HFFc6 (cell line): ENCODE data around the gene PCBP2. TPM values are rescaled to one million over a fixed set of nuclear protein-coding genes. Genes with fewer than 3 reads are reported as not detected.

ENCODE experiments used
- DNase-seq: peaks from one replicate; pipeline ENCODE4 v3.0.0-alpha.2; 2018
- H3K27ac Mint-ChIP-seq: 2 replicates; pipeline ENCODE4 v1.8.0; 2020; ENCODE audit warnings: mild to moderate bottlenecking, mixed read lengths
- H3K27me3 Mint-ChIP-seq: 2 replicates; pipeline ENCODE4 v1.8.0; 2021; ENCODE audit warnings: mild to moderate bottlenecking, moderate library complexity, mixed read lengths; ENCODE audit not compliant: insufficient read depth
- H3K36me3 Mint-ChIP-seq: 2 replicates; pipeline ENCODE4 v1.8.0; 2021; ENCODE audit warnings: low read depth, mixed read lengths
- H3K4me1 Mint-ChIP-seq: 2 replicates; pipeline ENCODE4 v1.8.0; 2020; ENCODE audit warnings: low read depth, mixed read lengths
- H3K4me3 Mint-ChIP-seq: 2 replicates; pipeline ENCODE4 v1.8.0; 2020; ENCODE audit warnings: mild to moderate bottlenecking, moderate library complexity, mixed read lengths
- H3K9me3 Mint-ChIP-seq: 2 replicates; pipeline ENCODE4 v1.8.0; 2020; ENCODE audit warnings: mild to moderate bottlenecking, mixed read lengths
- total RNA-seq, 6 experiments: library from RNA; stranded (reverse); fragmentation: NEBNext Ultra II Directional; extraction: Animal tissue kit (Norgen Biotek cat#: 25700); gene quantifications; 2 replicates in 1 of 6; 3 replicates in 5 of 6; pipeline ENCODE4 v1.2.3, GENCODE V29; 2021
- TF ChIP-seq, protein P1 (sequence below): fragments of 200-600 bp; sonication (generic); IDR thresholded peaks from 2 replicates; pipeline ENCODE4 v1.5.0; 2021; ENCODE audit warnings: antibody characterized with exemption, mild to moderate bottlenecking

PCBP2 gene
- total RNA-seq, 6 experiments from 2014 or later = 763 to 969 (median 874) TPM

GRCh38 chr12:53452159-53453077 is 516 bp downstream of the PCBP2 start:
- Mint-ChIP-seq H3K4me1 (peaks cover 44% of the 10 kb centered on the region), H3K36me3 (peaks cover 48% of the 10 kb centered on the region), H3K4me3 (peak overlapping the region; percentile 93)

DNA sequence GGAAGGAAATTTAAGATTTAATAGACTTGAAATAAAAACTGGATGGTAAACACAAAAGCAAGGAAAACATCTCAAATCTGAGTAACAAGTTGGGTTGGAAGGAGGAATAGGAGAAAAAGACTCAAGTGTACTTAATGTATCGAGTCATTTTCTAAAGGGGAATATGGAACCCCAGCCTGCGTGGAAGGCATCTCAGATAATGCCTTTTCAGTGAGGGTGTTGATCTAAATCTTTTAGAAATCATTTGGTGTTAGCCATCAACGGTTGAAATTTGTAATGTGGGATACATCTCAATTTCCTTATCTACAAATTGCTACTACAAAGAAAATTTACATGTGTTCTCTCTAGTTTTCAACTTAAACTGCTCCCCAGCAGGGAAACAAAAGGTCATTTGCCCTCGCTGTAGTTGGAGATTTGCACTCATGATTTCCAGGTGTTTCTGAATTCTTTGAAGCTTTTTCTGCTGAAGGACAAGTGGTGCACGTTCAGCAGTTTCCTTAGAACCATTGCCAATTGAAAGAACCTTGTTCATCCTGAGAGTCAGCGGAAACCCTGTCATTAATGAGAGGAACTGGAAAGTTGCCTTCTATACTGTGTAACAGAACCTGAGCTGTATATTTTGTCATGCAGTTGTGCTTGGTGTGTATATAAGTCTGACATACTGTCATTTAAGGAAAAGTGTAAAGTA is 2.2 kb downstream of the PCBP2 start:
- TF ChIP-seq, protein P1, sequence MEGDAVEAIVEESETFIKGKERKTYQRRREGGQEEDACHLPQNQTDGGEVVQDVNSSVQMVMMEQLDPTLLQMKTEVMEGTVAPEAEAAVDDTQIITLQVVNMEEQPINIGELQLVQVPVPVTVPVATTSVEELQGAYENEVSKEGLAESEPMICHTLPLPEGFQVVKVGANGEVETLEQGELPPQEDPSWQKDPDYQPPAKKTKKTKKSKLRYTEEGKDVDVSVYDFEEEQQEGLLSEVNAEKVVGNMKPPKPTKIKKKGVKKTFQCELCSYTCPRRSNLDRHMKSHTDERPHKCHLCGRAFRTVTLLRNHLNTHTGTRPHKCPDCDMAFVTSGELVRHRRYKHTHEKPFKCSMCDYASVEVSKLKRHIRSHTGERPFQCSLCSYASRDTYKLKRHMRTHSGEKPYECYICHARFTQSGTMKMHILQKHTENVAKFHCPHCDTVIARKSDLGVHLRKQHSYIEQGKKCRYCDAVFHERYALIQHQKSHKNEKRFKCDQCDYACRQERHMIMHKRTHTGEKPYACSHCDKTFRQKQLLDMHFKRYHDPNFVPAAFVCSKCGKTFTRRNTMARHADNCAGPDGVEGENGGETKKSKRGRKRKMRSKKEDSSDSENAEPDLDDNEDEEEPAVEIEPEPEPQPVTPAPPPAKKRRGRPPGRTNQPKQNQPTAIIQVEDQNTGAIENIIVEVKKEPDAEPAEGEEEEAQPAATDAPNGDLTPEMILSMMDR = no peak
- DNase-seq = no peak
- peaks cover 46% of the 10 kb centered on the region for H3K4me1 Mint-ChIP-seq
- H3K27me3 Mint-ChIP-seq = peaks cover 12% of the 10 kb centered on the region
- H3K36me3 Mint-ChIP-seq = peaks cover 44% of the 10 kb centered on the region
- no peaks in the 10 kb centered on the region for H3K9me3 Mint-ChIP-seq
- peak overlapping the region; percentile 93 for H3K4me3 Mint-ChIP-seq
- H3K27ac Mint-ChIP-seq = peak overlapping the region; percentile 99

More at GRCh38 chr12:53452159-53453077, 516 bp downstream of the PCBP2 start:
- Mint-ChIP-seq H3K9me3 (no peaks in the 10 kb centered on the region), H3K27me3 (peaks cover 8% of the 10 kb centered on the region), H3K27ac (peak overlapping the region; percentile 99)
- TF ChIP-seq, protein P1 = peak; percentile 77
- peak; percentile 73 for DNase-seq

DNA sequence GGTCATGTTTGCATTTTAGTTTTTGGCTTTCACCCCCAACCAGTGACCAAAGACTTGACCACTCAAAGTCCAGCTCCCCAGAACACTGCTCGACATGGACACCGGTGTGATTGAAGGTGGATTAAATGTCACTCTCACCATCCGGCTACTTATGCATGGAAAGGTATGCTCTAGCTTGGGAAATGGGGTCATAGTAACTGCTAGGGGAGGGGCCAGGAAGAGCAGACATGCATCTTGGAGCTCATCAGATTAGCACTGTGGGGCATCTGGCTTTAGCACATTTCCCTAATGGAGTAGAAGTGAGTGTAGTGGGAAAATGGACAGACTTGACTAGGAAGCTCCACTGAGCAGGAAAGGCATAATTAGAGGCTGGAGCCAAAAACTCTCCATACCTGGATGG is 2.8 kb downstream of the PCBP2 start:
- TF ChIP-seq, protein P1 = no peak
- peak overlapping the region; percentile 93 for H3K4me3 Mint-ChIP-seq
- no peak for DNase-seq
- no peaks in the 10 kb centered on the region for H3K9me3 Mint-ChIP-seq
- H3K36me3 Mint-ChIP-seq = peaks cover 48% of the 10 kb centered on the region
- peak overlapping the region; percentile 99 for H3K27ac Mint-ChIP-seq
- peaks cover 13% of the 10 kb centered on the region for H3K27me3 Mint-ChIP-seq
- peaks cover 51% of the 10 kb centered on the region for H3K4me1 Mint-ChIP-seq

DNA sequence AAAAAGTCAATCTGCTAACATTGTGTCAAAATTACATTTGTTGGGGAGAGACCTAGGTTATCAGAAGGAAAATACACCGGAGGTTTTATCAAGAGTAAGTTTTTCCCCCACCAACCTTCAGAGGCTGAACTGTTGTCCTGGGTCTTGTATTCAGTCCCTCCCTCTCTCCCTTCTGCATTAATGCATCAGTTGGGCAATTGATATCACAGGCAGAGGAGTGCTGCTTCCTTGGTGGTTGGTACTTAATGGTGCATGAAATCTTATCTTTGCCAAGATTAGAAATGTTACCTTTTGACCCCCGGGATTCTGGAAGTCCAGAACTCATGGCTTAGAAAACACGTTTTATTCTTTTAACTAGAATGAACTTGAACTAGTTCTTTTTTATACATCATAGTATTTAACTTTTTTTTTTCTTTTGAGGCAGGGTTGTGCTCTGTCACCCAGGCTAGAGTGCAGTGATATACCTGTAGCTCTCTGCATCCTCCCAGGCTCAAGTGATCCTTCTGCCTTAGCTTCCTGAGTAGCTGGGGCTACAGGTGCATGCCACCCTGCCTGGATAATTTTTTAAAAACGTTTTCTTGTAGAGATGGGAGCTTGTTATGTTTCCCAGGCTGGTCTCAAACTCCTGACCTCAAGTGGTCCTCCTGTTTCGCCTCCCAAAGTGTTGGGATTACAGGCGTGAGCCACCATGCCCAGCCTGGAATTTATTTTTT is 4.9 kb downstream of the PCBP2 start:
- Mint-ChIP-seq H3K36me3 (peaks cover 66% of the 10 kb centered on the region), H3K4me1 (peaks cover 54% of the 10 kb centered on the region), H3K27me3 (peaks cover 11% of the 10 kb centered on the region), H3K9me3 (no peaks in the 10 kb centered on the region), H3K4me3 (no peak overlapping the region), H3K27ac (peak overlapping the region; percentile 57; the same call in 1 of the 2 replicates)
- TF ChIP-seq, protein P1 = no peak
- DNase-seq = no peak

GRCh38 chr12:53459097-53459496 is 7.2 kb downstream of the PCBP2 start:
- Mint-ChIP-seq H3K36me3 (peaks cover 65% of the 10 kb centered on the region), H3K27me3 (peaks cover 7% of the 10 kb centered on the region; the same call in 1 of the 2 replicates), H3K4me1 (peaks cover 60% of the 10 kb centered on the region), H3K27ac (peak overlapping the region; percentile 71), H3K9me3 (no peaks in the 10 kb centered on the region), H3K4me3 (no peak overlapping the region)
- TF ChIP-seq, protein P1 = no peak
- no peak for DNase-seq
